PC-9 (cell line): ENCODE measurements around the gene NCK2. TPM values are rescaled to one million over a fixed set of nuclear protein-coding genes. Genes with fewer than 3 reads are reported as not detected.

ENCODE experiments used
- BruUV-seq: library from RNA; stranded (reverse); fragments of 400-500 nt; replicated peaks from 2 replicates; lab custom pipeline; 2021; lab: Mats Ljungman, UMichigan
- CTCF ChIA-PET: fragments of 300-600 bp; sonication (Branson Sonifier 250); formaldehyde crosslinking; loops from one replicate; lab custom pipeline; 2022; ENCODE audit warnings: antibody characterized with exemption; lab: Charles Lee
- POLR2A ChIA-PET: fragments of 300-600 bp; sonication (Branson Sonifier 250); formaldehyde crosslinking; loops from one replicate; lab custom pipeline; 2022; ENCODE audit warnings: antibody characterized with exemption; ENCODE audit not compliant: unreplicated experiment; lab: Charles Lee
- DNase-seq, 2 experiments: peaks; one replicate each; pipeline versions ENCODE4 v3.0.0 to v3.0.0-alpha.2; 2015 to 2022; ENCODE audit warnings: mixed read lengths in 1 of 2
- H2AFZ ChIP-seq: fragments of 200-600 bp; sonication (generic); 2 replicates; pipeline ENCODE4 v1.8.1; 2017; ENCODE audit warnings: antibody characterized with exemption
- H3F3A ChIP-seq: fragments of 200-600 bp; sonication (generic); 2 replicates; pipeline ENCODE4 v1.8.1; 2017; ENCODE audit warnings: antibody characterized with exemption, mild to moderate bottlenecking, low read depth; ENCODE audit not compliant: insufficient read depth
- H3K27ac ChIP-seq: fragments of 200-600 bp; sonication (generic); 2 replicates; pipeline ENCODE4 v1.6.1; 2016; ENCODE audit warnings: mixed run types
- H3K27me3 ChIP-seq: fragments of 200-600 bp; sonication (generic); 2 replicates; pipeline ENCODE4 v1.6.1; 2016; ENCODE audit warnings: low read depth, mixed run types; ENCODE audit not compliant: insufficient read depth
- H3K36me3 ChIP-seq: fragments of 200-600 bp; sonication (generic); 2 replicates; pipeline ENCODE4 v1.6.1; 2016; ENCODE audit warnings: low read depth, mixed run types
- H3K4me1 ChIP-seq: fragments of 200-600 bp; sonication (generic); replicated peaks from 2 replicates; pipeline ENCODE4 v1.6.1; 2016; ENCODE audit warnings: mixed run types; ENCODE audit not compliant: insufficient read depth
- H3K4me2 ChIP-seq: fragments of 200-600 bp; sonication (generic); 2 replicates; pipeline ENCODE4 v1.6.1; 2017; ENCODE audit warnings: mixed run types
- H3K4me3 ChIP-seq: fragments of 200-600 bp; sonication (generic); 2 replicates; pipeline ENCODE4 v1.6.1; 2016; ENCODE audit warnings: mixed run types
- H3K79me2 ChIP-seq: fragments of 200-600 bp; sonication (generic); 2 replicates; pipeline ENCODE4 v1.6.1; 2017; ENCODE audit warnings: low read depth, mixed run types
- H3K9me2 ChIP-seq: fragments of 200-600 bp; sonication (generic); 2 replicates; pipeline ENCODE4 v1.8.1; 2017; ENCODE audit warnings: mild to moderate bottlenecking; ENCODE audit not compliant: insufficient read depth
- H3K9me3 ChIP-seq: fragments of 200-600 bp; sonication (generic); 2 replicates; pipeline ENCODE4 v1.8.1; 2016; ENCODE audit warnings: low read depth; ENCODE audit not compliant: insufficient read depth
- H4K20me1 ChIP-seq: fragments of 200-600 bp; sonication (generic); 2 replicates; pipeline ENCODE4 v1.8.1; 2017; ENCODE audit not compliant: insufficient read depth
- CTCF ChIP-seq: fragments of 200-600 bp; sonication (generic); conservative IDR thresholded peaks from 2 replicates; pipeline ENCODE4 v1.6.1; 2017; ENCODE audit warnings: mixed run types, antibody characterized with exemption, mild to moderate bottlenecking, moderate library complexity
- EZH2 ChIP-seq: fragments of 200-600 bp; sonication (generic); IDR thresholded peaks from 2 replicates; pipeline ENCODE4 v1.8.0; 2017; ENCODE audit warnings: antibody characterized with exemption, low read depth
- intact Hi-C: fragments of 100-400 bp; cut with micrococcal nuclease; formaldehyde crosslinking; loops from one replicate; pipeline ENCODE4 v1.10.0; 2022; ENCODE audit not compliant: unreplicated experiment
- total RNA-seq: library from RNA; stranded (reverse); gene quantifications from 2 replicates; pipeline ENCODE4 v1.2.3, GENCODE V29; 2021

Gene NCK2
- total RNA-seq, 1 experiment from 2014 or later: 26.0 TPM

GRCh38 chr2:105934467-105934866, 189.8 kb downstream of the NCK2 start:
- Histone ChIP-seq H3K4me1 (no peaks in the 10 kb centered on the region), H3K9me3 (no peaks in the 10 kb centered on the region), H3K4me3 (no peak overlapping the region), H3K36me3 (no peaks in the 10 kb centered on the region), H3K27ac (no peak overlapping the region), H3K4me2 (no peak overlapping the region), H2AFZ (no peak overlapping the region), H3F3A (no peaks in the 10 kb centered on the region), H4K20me1 (no peaks in the 10 kb centered on the region), H3K27me3 (peaks cover 3% of the 10 kb centered on the region; the same call in 1 of the 2 replicates), H3K79me2 (no peaks in the 10 kb centered on the region), H3K9me2 (no peaks in the 10 kb centered on the region)
- no TSS peak for BruUV-seq
- DNase-seq: no peak
- ChIA-PET CTCF (no interaction called here), POLR2A (no interaction called here)
- TF ChIP-seq CTCF: no peak
- TF ChIP-seq EZH2: no peak
- intact Hi-C loops: no loop called here

GRCh38 chr2:105935063-105935462, 190.4 kb downstream of the NCK2 start:
- TF ChIP-seq EZH2 (no peak), CTCF (no peak)
- Histone ChIP-seq H3K9me3 (no peaks in the 10 kb centered on the region), H4K20me1 (no peaks in the 10 kb centered on the region), H3K27ac (no peak overlapping the region), H3K4me1 (no peaks in the 10 kb centered on the region), H3K27me3 (peaks cover 3% of the 10 kb centered on the region; the same call in 1 of the 2 replicates), H3K79me2 (no peaks in the 10 kb centered on the region), H2AFZ (no peak overlapping the region), H3K4me3 (no peak overlapping the region), H3F3A (no peaks in the 10 kb centered on the region), H3K36me3 (no peaks in the 10 kb centered on the region), H3K4me2 (no peak overlapping the region), H3K9me2 (no peaks in the 10 kb centered on the region)
- intact Hi-C loops: no loop called here
- BruUV-seq: no TSS peak
- ChIA-PET POLR2A (no interaction called here), CTCF (no interaction called here)
- DNase-seq: no peak

DNA sequence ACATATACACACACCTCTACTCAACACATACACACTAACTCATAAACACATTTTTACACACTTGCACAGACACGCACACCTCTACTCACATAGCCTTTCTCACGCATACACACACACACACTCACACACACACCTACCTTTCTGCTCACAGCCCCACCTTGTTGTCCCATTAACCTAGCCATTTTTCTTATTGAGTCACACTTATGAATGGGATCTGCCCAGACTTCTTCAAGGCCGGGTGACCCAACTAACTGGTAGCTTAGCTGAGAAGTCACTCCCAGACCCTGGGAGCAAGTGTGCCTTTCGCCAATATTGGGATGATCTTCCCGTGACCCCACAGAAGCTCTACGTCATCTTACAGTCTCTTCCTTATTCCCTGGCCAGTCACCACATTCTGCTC, 192.2 kb downstream of the NCK2 start:
- ChIA-PET CTCF (no interaction called here), POLR2A (no interaction called here)
- Histone ChIP-seq H3K4me2 (no peak overlapping the region), H3K79me2 (no peaks in the 10 kb centered on the region), H3K9me2 (no peaks in the 10 kb centered on the region), H4K20me1 (no peaks in the 10 kb centered on the region), H2AFZ (no peak overlapping the region), H3F3A (no peaks in the 10 kb centered on the region), H3K27me3 (peaks cover 3% of the 10 kb centered on the region; the same call in 1 of the 2 replicates), H3K9me3 (no peaks in the 10 kb centered on the region), H3K4me3 (no peak overlapping the region), H3K36me3 (no peaks in the 10 kb centered on the region), H3K4me1 (no peaks in the 10 kb centered on the region), H3K27ac (no peak overlapping the region)
- DNase-seq: no peak
- no TSS peak for BruUV-seq
- TF ChIP-seq CTCF: no peak
- TF ChIP-seq EZH2: no peak
- intact Hi-C loops: no loop called here
